Keratinocyte (primary cell): ENCODE results near the gene LRP1B.

ENCODE experiments used
- CTCF ChIP-seq, 3 experiments: IDR thresholded peaks in 1 of 3; conservative IDR thresholded peaks in 1 of 3; optimal IDR thresholded peaks in 1 of 3; 2 replicates in 2 of 3; 3 replicates in 1 of 3; pipeline versions ENCODE3 to v1.5.1; 2011; ENCODE audit warnings: low read length in 3 of 3, mild to moderate bottlenecking in 3 of 3, moderate library complexity in 2 of 3, control low read depth in 1 of 3, inconsistent platforms in 1 of 3; ENCODE audit not compliant: insufficient read depth in 2 of 3; ENCODE audit errors: extremely low read depth in 1 of 3
- EZH2 ChIP-seq: IDR thresholded peaks from one replicate; pipeline ENCODE4 v1.6.1; 2012; ENCODE audit warnings: inconsistent platforms, mild to moderate bottlenecking, low read length, moderate library complexity

GRCh38 chr2:141557329-141558095 is 573.3 kb downstream of the LRP1B start:
- no peak for TF ChIP-seq EZH2
- no peak for TF ChIP-seq CTCF (optimal IDR thresholded peaks at IDR 0.05 in 1 of 3, IDR thresholded peaks at IDR 0.05 in 1 of 3, conservative IDR thresholded peaks at IDR 0.05 in 1 of 3; ENCODE audit: extremely low read depth in 1 of 3, insufficient read depth in 2 of 3, low read length in 3 of 3)
